ENCODE results near the gene MMP23B.

Gene MMP23B

DNA sequence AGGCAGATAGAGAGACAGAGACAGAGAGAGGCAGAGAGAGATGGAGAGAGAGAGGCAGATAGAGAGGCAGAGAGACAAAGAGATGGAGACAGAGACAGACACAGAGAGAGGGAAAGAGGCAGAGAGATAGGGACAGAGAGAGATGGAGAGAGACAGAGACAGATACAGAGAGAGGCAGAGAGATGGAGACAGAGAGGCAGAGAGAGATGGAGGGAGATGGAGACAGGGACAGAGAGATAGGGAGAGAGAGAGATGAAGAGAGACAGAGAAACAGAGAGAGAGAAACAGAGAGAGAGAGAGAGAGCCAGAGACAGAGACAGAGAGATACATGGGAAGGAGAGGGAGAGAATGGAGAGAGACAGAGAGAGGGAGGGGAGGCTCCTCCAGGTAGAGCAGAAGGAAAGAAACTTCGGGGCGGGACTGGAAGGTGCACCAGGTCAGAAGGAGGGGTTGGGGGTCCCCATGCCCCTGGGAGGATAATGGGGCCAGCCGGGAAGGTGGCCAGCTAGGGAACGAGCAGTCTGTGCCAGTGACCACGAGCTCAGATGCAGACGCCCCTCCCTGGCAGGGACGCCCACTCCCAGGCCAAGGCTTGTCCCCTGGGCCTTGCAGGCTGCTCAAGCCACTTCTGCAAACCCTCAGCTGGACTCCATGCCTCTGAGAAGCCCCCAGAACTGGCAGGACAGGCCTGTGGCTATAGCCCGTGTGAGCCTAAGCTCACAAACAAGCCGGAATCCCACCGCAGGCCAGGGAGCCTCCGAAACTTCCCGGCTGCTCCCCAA is 35.3 kb upstream of the MMP23B start:
- DNase-seq (ENCODE audit: low read depth) = no peak
- TF ChIP-seq, protein P1, sequence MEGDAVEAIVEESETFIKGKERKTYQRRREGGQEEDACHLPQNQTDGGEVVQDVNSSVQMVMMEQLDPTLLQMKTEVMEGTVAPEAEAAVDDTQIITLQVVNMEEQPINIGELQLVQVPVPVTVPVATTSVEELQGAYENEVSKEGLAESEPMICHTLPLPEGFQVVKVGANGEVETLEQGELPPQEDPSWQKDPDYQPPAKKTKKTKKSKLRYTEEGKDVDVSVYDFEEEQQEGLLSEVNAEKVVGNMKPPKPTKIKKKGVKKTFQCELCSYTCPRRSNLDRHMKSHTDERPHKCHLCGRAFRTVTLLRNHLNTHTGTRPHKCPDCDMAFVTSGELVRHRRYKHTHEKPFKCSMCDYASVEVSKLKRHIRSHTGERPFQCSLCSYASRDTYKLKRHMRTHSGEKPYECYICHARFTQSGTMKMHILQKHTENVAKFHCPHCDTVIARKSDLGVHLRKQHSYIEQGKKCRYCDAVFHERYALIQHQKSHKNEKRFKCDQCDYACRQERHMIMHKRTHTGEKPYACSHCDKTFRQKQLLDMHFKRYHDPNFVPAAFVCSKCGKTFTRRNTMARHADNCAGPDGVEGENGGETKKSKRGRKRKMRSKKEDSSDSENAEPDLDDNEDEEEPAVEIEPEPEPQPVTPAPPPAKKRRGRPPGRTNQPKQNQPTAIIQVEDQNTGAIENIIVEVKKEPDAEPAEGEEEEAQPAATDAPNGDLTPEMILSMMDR (conservative IDR thresholded peaks at IDR 0.05; ENCODE audit: low read depth, low read length) = no peak
- no peak overlapping the region for H3K4me3 ChIP-seq (ENCODE audit: low read length)

DNA sequence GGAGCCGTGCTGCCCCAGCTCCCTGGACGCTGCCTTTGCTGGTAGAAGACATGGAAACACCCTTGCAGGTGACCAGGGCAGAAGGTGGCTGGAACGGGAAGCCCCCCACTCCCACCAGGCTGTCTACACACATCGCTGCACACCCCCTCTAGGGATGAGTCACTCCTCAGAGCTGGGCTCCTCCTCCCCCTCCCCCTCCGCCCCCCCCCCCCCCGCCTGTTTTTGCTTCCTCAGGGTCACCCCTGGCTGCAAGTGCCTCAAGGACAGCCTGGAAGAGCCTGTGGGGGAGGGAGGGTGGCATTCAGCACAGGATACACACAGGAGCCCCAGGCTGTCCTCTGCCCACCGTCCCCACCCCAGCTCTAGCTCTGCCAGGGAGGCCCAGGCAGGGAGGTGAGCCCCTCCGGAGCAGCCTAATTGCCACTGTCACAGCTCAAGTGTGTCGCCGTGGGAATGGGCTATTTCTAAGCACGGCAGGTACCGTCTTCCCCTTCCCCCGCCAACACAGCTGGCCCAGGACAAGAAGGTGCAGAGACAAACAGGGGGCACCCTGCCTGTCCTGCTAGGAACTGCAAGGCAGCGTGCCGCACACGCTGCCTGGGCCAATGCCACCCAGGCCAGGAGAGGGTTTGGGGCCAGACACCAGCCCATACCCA is 34.6 kb upstream of the MMP23B start:
- H3K4me3 ChIP-seq (ENCODE audit: low read length) = no peak overlapping the region
- TF ChIP-seq, protein P1 (conservative IDR thresholded peaks at IDR 0.05; ENCODE audit: low read depth, low read length) = peak; percentile 53
- no peak for DNase-seq (ENCODE audit: low read depth)

DNA sequence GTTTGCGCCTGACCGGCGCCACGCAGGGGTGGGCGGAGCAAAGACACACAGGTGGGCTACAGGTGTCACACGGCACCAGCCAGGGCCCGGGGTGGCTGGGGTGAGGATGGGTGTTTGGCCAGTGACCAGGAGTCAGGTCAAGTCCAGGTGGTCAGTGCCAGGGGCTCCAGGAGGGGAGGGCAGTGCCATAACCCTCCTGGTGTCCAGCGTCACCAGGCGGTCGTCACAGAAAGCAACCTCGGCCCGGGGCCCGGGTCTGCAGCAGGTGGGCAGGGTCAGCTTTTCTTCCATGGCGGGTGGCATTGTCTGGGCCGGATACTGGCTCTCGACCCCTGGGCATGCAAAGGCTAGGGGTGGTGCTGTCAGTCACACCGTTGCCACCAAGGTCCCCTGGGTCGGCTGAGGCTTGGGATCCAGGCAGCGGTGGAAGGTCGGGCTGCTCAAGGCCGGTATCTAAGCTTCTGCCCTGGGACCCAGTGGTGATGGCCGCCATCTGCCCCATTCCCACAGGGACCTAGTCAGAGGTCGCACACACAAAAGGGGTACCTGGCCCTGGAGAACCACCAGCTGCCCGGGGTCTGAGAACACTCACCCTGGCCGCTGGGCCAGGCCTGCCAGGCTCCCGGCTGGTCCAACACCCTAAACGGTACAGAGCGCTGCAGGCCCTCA is 33.8 kb upstream of the MMP23B start:
- DNase-seq (ENCODE audit: low read depth) = no peak
- TF ChIP-seq, protein P1 (conservative IDR thresholded peaks at IDR 0.05; ENCODE audit: low read depth, low read length) = no peak
- H3K4me3 ChIP-seq (ENCODE audit: low read length) = no peak overlapping the region

DNA sequence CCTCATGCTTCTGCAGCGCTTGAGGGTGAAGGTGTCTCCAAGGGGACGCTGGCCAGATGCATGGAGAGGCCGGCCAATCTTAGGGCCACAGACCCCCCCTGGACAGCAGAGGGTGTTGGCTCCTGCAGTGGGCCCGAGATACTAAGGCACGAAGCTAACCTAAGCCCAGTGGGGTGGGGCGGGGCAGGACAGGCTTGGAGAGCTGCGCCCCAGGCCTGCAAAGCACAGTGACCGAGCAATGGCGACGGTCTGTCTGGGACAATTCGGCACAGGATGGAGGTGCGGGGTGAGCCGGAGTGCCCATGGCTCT is 33.3 kb upstream of the MMP23B start:
- DNase-seq (ENCODE audit: low read depth) = no peak
- H3K4me3 ChIP-seq (ENCODE audit: low read length) = no peak overlapping the region
- TF ChIP-seq, protein P1 (conservative IDR thresholded peaks at IDR 0.05; ENCODE audit: low read depth, low read length) = no peak

DNA sequence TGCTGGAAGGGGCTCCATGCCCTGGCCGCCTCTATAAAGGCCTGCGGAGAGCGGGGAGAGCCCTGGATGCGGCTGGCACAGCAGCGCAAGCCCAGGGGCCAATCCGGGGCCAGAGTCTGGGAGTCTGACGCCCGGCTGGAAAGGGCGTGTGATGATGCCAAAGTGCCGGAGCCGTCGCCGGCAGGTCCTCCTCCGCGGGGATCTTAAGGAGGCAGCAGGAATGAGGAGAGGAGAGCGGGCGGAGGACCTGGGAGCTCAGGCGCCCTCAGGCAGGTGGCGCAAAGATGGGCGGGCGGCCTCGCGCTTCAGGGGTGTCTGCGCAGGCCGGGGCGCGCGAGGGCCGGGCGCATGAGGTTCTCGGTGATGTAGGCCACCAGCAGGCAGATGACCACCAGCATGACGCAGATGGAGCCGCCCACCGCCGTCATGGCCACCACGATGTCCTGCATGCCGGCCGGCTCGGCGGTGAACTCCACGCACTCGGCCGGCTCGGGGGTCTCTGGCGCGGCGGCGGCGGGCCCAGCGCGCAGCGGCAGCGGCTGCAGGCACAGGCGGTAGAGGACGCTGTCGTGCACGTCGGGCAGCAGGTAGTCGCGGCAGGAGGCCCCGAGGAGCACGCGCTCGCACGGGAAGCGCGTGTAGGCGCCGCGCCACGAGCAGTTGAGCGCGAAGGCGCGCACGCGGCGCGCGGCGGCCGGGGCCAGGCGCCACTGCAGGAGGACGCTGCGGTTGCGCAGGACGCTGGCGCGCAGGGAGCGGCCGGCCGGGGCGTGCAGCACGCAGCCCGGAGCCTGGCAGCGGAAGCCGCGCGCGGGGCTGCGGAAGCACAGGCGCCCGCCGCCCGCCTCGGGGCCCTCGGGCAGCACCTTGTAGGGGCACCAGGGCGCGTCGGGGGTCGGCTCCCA is 32.7 kb upstream of the MMP23B start:
- DNase-seq (ENCODE audit: low read depth) = no peak
- TF ChIP-seq, protein P1 (conservative IDR thresholded peaks at IDR 0.05; ENCODE audit: low read depth, low read length) = no peak
- H3K4me3 ChIP-seq (ENCODE audit: low read length) = no peak overlapping the region

DNA sequence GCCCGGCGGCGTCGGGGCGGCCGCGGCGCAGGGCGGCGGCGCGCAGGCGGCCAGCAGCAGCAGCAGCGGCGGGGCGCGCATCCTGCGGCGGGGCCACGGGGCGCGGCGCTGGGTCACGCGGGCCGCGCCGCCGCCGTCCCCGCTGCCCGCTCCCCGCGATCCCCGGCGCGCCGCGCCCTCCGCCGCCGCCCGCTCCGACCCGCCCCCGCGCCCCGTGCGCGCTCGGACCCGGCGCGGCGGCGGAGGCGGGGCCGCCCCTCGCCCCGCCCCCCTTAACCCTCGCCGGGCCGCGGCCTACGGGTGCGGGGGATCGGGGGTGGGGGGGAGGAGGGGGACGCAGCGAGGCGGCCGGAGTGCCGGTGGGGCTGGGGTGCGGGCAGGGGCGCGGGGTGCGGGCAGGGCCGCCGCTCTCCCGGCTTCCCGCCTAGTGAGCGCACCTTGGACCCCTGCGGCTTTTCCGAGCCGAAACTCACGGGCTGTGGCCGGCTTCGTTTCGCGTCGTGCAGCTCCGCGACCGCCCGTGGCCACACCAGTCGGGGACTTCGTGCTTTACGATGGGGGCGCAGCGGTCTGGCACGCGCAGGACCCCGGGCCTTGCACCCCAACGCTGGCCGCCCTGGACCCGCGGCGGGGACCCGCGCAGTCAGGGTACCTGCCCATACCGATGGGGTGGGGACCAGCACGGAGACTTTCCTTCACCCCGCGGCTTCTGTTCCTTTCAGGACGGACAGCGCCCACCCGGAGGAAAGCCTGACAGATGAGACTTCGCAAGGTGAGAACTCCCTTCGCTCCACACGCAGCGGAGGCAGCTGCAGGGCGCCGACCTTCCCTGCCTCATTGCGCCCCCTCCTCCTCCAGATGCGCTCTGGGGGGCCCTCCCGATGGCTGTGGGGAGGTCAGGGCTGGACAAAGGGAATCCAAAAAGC is 31.8 kb upstream of the MMP23B start, which contains the start of gene FNDC10:
TSS of gene FNDC10 (minus strand) at position 201 of the 926 bp plus-strand sequence. CDS start at position 81, 120 bp downstream.
- H3K4me3 ChIP-seq (ENCODE audit: low read length) = peak within 1 kb of the TSS; percentile 15
- DNase-seq (ENCODE audit: low read depth) = no peak

More for the DNA sequence above, 31.8 kb upstream of the MMP23B start, which contains the start of gene FNDC10:
- TF ChIP-seq, protein P1 (conservative IDR thresholded peaks at IDR 0.05; ENCODE audit: low read depth, low read length) = no peak

Measured in retinal pigment epithelial cell (primary cell).